Measurements from ENCODE around the gene REM1.
"Not testable (repeated sequence)": the region's sequence is repeated elsewhere in the genome, so short reads cannot be mapped to it uniquely, and the experiment has no call there.

REM1 gene

GRCh38 chr20:31474758-31475427 is at the start of gene REM1, which contains the start of gene DEFB124:
Gene REM1 (plus strand): TSS chr20:31475288. CDS start chr20:31476446, 1,158 bp downstream.
Gene DEFB124 (minus strand): TSS chr20:31475127. CDS start chr20:31473013, 2,114 bp downstream.
- DNase-seq, result no peak

- no peak for DNase-seq
Observed at GRCh38 chr20:31425797-31426196, 49.3 kb upstream of the REM1 start.

GRCh38 chr20:31426891-31427551 is 48.1 kb upstream of the REM1 start:
- not testable (repeated sequence) for DNase-seq

- DNase-seq, result not testable (repeated sequence)
Observed at GRCh38 chr20:31427576-31427975, 47.5 kb upstream of the REM1 start.

- no peak for DNase-seq
Observed at GRCh38 chr20:31430568-31431115, 44.4 kb upstream of the REM1 start.

GRCh38 chr20:31440012-31440659 is 35.0 kb upstream of the REM1 start, which contains the start of gene DEFB123:
Gene DEFB123 (plus strand): TSS chr20:31440632. CDS start chr20:31440699, 67 bp downstream.
- DNase-seq, result no peak

- no peak for DNase-seq
Observed at GRCh38 chr20:31446084-31446819, 28.8 kb upstream of the REM1 start.

- DNase-seq, result no peak
Observed at GRCh38 chr20:31449511-31450414, 25.3 kb upstream of the REM1 start.

GRCh38 chr20:31452575-31452974 is 22.5 kb upstream of the REM1 start:
- no peak for DNase-seq

- no peak for DNase-seq
Observed at GRCh38 chr20:31454361-31454760, 20.7 kb upstream of the REM1 start.

- not testable (repeated sequence) for DNase-seq
Observed at GRCh38 chr20:31470946-31471345, 4.1 kb upstream of the REM1 start.

- no peak for DNase-seq
Observed at GRCh38 chr20:31472395-31473330, 2.4 kb upstream of the REM1 start.

GRCh38 chr20:31473331-31474096 is 1.6 kb upstream of the REM1 start:
- DNase-seq, result no peak

- no peak for DNase-seq
Observed at GRCh38 chr20:31474097-31474436, 1.0 kb upstream of the REM1 start.

GRCh38 chr20:31475472-31476293 is 595 bp downstream of the REM1 start:
- DNase-seq, result no peak

- no peak for DNase-seq
Observed at GRCh38 chr20:31476294-31476585, 1.2 kb downstream of the REM1 start.

- DNase-seq, result no peak
Observed at GRCh38 chr20:31476643-31477215, 1.6 kb downstream of the REM1 start.

GRCh38 chr20:31484001-31484400 is 8.9 kb downstream of the REM1 start:
- DNase-seq, result no peak

Data from HCEC 1CT (cell line).